ENCODE data around the gene CCDC160.
"Not testable (repeated sequence)": the region's sequence is repeated elsewhere in the genome, so short reads cannot be mapped to it uniquely, and the experiment has no call there.

- not testable (repeated sequence) for TF ChIP-seq CTCF, POLR2A (IDR thresholded peaks at IDR 0.05)
Measured at GRCh38 chrX:134238144-134238543, 1.2 kb downstream of the CCDC160 start.
